ENCODE data around the gene INSR.

Gene INSR

DNA sequence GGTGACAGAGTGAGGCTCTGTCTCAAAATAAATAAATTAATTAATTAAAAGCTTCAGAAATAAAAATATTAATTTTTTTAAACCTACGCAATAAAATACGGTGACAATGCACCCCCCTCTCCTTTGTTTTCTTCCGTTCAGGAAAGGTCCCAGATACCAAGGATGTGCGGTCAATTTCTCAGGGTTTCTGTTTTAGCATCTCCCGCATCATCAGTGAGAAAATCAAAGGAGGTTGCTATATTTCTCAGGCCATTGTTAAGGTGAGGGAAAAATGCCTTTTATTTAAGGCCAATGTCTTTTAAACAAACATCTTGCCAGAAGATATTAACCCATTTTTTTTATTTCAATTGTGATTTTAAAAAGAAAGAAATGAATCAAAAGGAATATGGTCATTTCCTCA is 111.7 kb downstream of the INSR start:
- WGBS (ENCODE audit: extremely low coverage, insufficient coverage, insufficient read length), result no CpG with 5 or more reads among the region's 5 CpGs
- H4K12ac ChIP-seq (ENCODE audit: low read depth, low read length), result no peak overlapping the region
- no peak overlapping the region for H3K4me2 ChIP-seq (ENCODE audit: low read length)
- H4K8ac ChIP-seq (ENCODE audit: low read depth, low read length), result no peak overlapping the region
- no peak for DNase-seq
- H3K23ac ChIP-seq (ENCODE audit: low read length), result no peak overlapping the region
- no peak overlapping the region for H3K4me3 ChIP-seq (ENCODE audit: low read depth, low read length)
- H4K91ac ChIP-seq (ENCODE audit: low read depth, low read length), result no peak overlapping the region
- H3K79me2 ChIP-seq (ENCODE audit: control insufficient read depth, insufficient read depth, low read length, poor library complexity), result no peaks in the 10 kb centered on the region
- peaks cover 0 to 3% of the 10 kb centered on the region in 2 experiments for H3K36me3 ChIP-seq (ENCODE audit: control insufficient read depth in 1 of 2, insufficient read depth in 2 of 2, low read length in 2 of 2)
- no peaks in the 10 kb centered on the region for H3K4me1 ChIP-seq (ENCODE audit: control insufficient read depth in 1 of 2, insufficient read depth in 2 of 2, low read length in 2 of 2)
- no peak overlapping the region for H2BK5ac ChIP-seq (ENCODE audit: low read depth, low read length, poor library complexity)
- no peak overlapping the region for H3K27ac ChIP-seq (ENCODE audit: low read depth, low read length)
- H2AFZ ChIP-seq (ENCODE audit: insufficient read depth, low read length, poor library complexity), result no peak overlapping the region
- no peak overlapping the region for H3K18ac ChIP-seq (ENCODE audit: low read length)
- no peak overlapping the region for H3K9ac ChIP-seq (ENCODE audit: low read length)
- no peak overlapping the region for H3K4ac ChIP-seq (ENCODE audit: low read depth, low read length)
- no peaks in the 10 kb centered on the region for H3K27me3 ChIP-seq (ENCODE audit: insufficient read depth, low read length)
- H2AK5ac ChIP-seq (ENCODE audit: low read length), result no peak overlapping the region
- H3K14ac ChIP-seq (ENCODE audit: low read length), result no peak overlapping the region
- no peaks in the 10 kb centered on the region for H3K9me3 ChIP-seq (ENCODE audit: insufficient read depth, low read depth, low read length)
- H2BK120ac ChIP-seq (ENCODE audit: insufficient read depth, low read length, poor library complexity), result no peak overlapping the region
- H2BK12ac ChIP-seq (ENCODE audit: low read length), result no peak overlapping the region
- no peaks in the 10 kb centered on the region for H3K79me1 ChIP-seq (ENCODE audit: low read length)

DNA sequence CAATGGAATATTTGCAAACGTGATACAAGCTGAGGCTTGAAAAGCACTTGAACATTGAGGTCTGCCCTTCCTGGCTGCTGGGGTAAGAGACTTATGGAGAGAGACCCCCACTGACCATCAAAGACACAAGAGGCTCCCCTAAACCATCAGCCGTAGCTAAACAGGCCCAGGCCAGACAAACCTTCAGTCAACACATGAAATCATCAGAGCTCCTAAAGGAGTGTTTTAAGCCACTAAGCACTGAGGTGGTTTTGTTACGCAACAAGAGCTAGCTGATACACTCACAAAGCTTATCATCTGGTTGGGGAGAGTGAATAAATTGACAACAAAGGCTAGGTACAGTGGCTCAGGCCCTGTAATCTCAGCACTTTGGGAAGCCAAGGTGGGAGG is 114.3 kb downstream of the INSR start:
- Histone ChIP-seq H3K14ac (ENCODE audit: low read length) (no peak overlapping the region), H3K27ac (ENCODE audit: low read depth, low read length) (no peak overlapping the region), H4K8ac (ENCODE audit: low read depth, low read length) (no peak overlapping the region), H3K79me2 (ENCODE audit: control insufficient read depth, insufficient read depth, low read length, poor library complexity) (no peaks in the 10 kb centered on the region), H3K79me1 (ENCODE audit: low read length) (no peaks in the 10 kb centered on the region), H2AFZ (ENCODE audit: insufficient read depth, low read length, poor library complexity) (no peak overlapping the region), H3K4me2 (ENCODE audit: low read length) (no peak overlapping the region), H3K4me3 (ENCODE audit: low read depth, low read length) (no peak overlapping the region), H4K12ac (ENCODE audit: low read depth, low read length) (no peak overlapping the region), H3K9ac (ENCODE audit: low read length) (no peak overlapping the region), H4K91ac (ENCODE audit: low read depth, low read length) (no peak overlapping the region), H2BK5ac (ENCODE audit: low read depth, low read length, poor library complexity) (no peak overlapping the region), H2BK120ac (ENCODE audit: insufficient read depth, low read length, poor library complexity) (no peak overlapping the region), H3K4me1 (ENCODE audit: control insufficient read depth in 1 of 2, insufficient read depth in 2 of 2, low read length in 2 of 2) (no peaks in the 10 kb centered on the region), H3K27me3 (ENCODE audit: insufficient read depth, low read length) (no peaks in the 10 kb centered on the region), H3K18ac (ENCODE audit: low read length) (no peak overlapping the region), H3K9me3 (ENCODE audit: insufficient read depth, low read depth, low read length) (no peaks in the 10 kb centered on the region), H2AK5ac (ENCODE audit: low read length) (no peak overlapping the region), H3K36me3 (ENCODE audit: control insufficient read depth in 1 of 2, insufficient read depth in 2 of 2, low read length in 2 of 2) (peaks cover 0 to 3% of the 10 kb centered on the region in 2 experiments), H3K23ac (ENCODE audit: low read length) (no peak overlapping the region), H3K4ac (ENCODE audit: low read depth, low read length) (no peak overlapping the region), H2BK12ac (ENCODE audit: low read length) (no peak overlapping the region)
- DNase-seq, result no peak
- WGBS (ENCODE audit: extremely low coverage, insufficient coverage, insufficient read length), result no CpG with 5 or more reads among the region's 3 CpGs

DNA sequence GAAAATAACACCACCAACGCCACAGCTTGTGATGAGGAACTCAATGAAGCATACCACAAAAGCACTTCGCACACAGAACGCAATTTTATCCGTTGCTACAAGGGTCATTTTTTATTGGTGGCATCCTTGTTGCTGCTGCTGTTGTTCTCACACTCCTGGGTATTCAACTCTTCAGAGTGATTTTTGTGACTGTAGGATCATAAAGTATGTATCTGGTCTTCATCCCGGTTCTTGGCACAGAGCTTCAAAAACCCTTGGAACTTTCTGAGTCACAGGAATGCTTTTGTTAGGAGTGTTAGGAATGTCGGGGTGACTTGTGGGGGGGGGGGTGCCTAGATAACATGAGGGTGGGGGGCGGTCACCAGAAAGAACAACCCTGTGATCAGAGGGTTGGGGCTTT is 116.3 kb downstream of the INSR start:
- no peaks in the 10 kb centered on the region for H3K27me3 ChIP-seq (ENCODE audit: insufficient read depth, low read length)
- H3K4ac ChIP-seq (ENCODE audit: low read depth, low read length), result no peak overlapping the region
- no peak overlapping the region for H2BK5ac ChIP-seq (ENCODE audit: low read depth, low read length, poor library complexity)
- no peak overlapping the region for H3K18ac ChIP-seq (ENCODE audit: low read length)
- no CpG with 5 or more reads among the region's 7 CpGs for WGBS (ENCODE audit: extremely low coverage, insufficient coverage, insufficient read length)
- no peak overlapping the region for H4K91ac ChIP-seq (ENCODE audit: low read depth, low read length)
- no peak for DNase-seq
- no peak overlapping the region for H3K27ac ChIP-seq (ENCODE audit: low read depth, low read length)
- H3K14ac ChIP-seq (ENCODE audit: low read length), result no peak overlapping the region
- H2BK12ac ChIP-seq (ENCODE audit: low read length), result no peak overlapping the region
- H3K79me1 ChIP-seq (ENCODE audit: low read length), result no peaks in the 10 kb centered on the region
- H4K12ac ChIP-seq (ENCODE audit: low read depth, low read length), result no peak overlapping the region
- H3K23ac ChIP-seq (ENCODE audit: low read length), result no peak overlapping the region
- no peak overlapping the region for H2AFZ ChIP-seq (ENCODE audit: insufficient read depth, low read length, poor library complexity)
- no peaks in the 10 kb centered on the region for H3K9me3 ChIP-seq (ENCODE audit: insufficient read depth, low read depth, low read length)
- no peak overlapping the region for H3K4me3 ChIP-seq (ENCODE audit: low read depth, low read length)
- H2BK120ac ChIP-seq (ENCODE audit: insufficient read depth, low read length, poor library complexity), result no peak overlapping the region
- no peak overlapping the region for H2AK5ac ChIP-seq (ENCODE audit: low read length)
- no peak overlapping the region for H4K8ac ChIP-seq (ENCODE audit: low read depth, low read length)
- no peaks in the 10 kb centered on the region for H3K79me2 ChIP-seq (ENCODE audit: control insufficient read depth, insufficient read depth, low read length, poor library complexity)
- no peak overlapping the region for H3K4me2 ChIP-seq (ENCODE audit: low read length)
- no peak overlapping the region for H3K9ac ChIP-seq (ENCODE audit: low read length)
- no peaks in the 10 kb centered on the region for H3K4me1 ChIP-seq (ENCODE audit: control insufficient read depth in 1 of 2, insufficient read depth in 2 of 2, low read length in 2 of 2)
- H3K36me3 ChIP-seq (ENCODE audit: control insufficient read depth in 1 of 2, insufficient read depth in 2 of 2, low read length in 2 of 2), result no peaks in the 10 kb centered on the region

DNA sequence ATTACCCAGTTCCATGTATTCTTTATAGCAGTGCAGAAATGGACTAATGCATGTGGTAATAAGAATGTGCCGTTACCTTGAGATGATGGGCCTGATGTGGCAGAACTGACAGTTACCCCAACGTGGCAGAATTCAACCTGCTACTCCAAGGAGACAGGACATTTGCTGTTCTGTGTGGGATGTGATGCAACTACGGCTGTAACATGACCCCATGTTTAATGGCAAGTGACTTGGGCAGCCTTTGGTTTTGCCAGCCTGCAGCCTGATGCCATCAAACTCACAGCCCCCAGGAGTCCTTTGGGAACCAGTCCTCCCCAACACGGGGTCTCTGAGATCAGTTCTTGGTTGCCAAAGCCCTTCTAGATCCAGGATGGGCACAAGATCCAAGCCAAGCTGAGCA is 117.4 kb downstream of the INSR start:
- no peaks in the 10 kb centered on the region for H3K79me1 ChIP-seq (ENCODE audit: low read length)
- H2AK5ac ChIP-seq (ENCODE audit: low read length), result no peak overlapping the region
- no peak overlapping the region for H3K9ac ChIP-seq (ENCODE audit: low read length)
- no peak overlapping the region for H2BK12ac ChIP-seq (ENCODE audit: low read length)
- H3K4me2 ChIP-seq (ENCODE audit: low read length), result no peak overlapping the region
- H3K9me3 ChIP-seq (ENCODE audit: insufficient read depth, low read depth, low read length), result no peaks in the 10 kb centered on the region
- H3K23ac ChIP-seq (ENCODE audit: low read length), result no peak overlapping the region
- H3K36me3 ChIP-seq (ENCODE audit: control insufficient read depth in 1 of 2, insufficient read depth in 2 of 2, low read length in 2 of 2), result no peaks in the 10 kb centered on the region
- H2AFZ ChIP-seq (ENCODE audit: insufficient read depth, low read length, poor library complexity), result no peak overlapping the region
- H3K27me3 ChIP-seq (ENCODE audit: insufficient read depth, low read length), result no peaks in the 10 kb centered on the region
- no peak overlapping the region for H3K4ac ChIP-seq (ENCODE audit: low read depth, low read length)
- no peaks in the 10 kb centered on the region for H3K4me1 ChIP-seq (ENCODE audit: control insufficient read depth in 1 of 2, insufficient read depth in 2 of 2, low read length in 2 of 2)
- no peak overlapping the region for H3K27ac ChIP-seq (ENCODE audit: low read depth, low read length)
- no peaks in the 10 kb centered on the region for H3K79me2 ChIP-seq (ENCODE audit: control insufficient read depth, insufficient read depth, low read length, poor library complexity)
- H2BK5ac ChIP-seq (ENCODE audit: low read depth, low read length, poor library complexity), result no peak overlapping the region
- H3K4me3 ChIP-seq (ENCODE audit: low read depth, low read length), result no peak overlapping the region
- no peak overlapping the region for H4K12ac ChIP-seq (ENCODE audit: low read depth, low read length)
- H2BK120ac ChIP-seq (ENCODE audit: insufficient read depth, low read length, poor library complexity), result no peak overlapping the region
- no peak overlapping the region for H3K18ac ChIP-seq (ENCODE audit: low read length)
- no peak overlapping the region for H4K8ac ChIP-seq (ENCODE audit: low read depth, low read length)
- no peak overlapping the region for H3K14ac ChIP-seq (ENCODE audit: low read length)
- no peak for DNase-seq
- WGBS (ENCODE audit: extremely low coverage, insufficient coverage, insufficient read length), result no CpG with 5 or more reads among the region's 4 CpGs
- H4K91ac ChIP-seq (ENCODE audit: low read depth, low read length), result no peak overlapping the region

Measured in trophoblast cell (in vitro differentiated cells and primary cell).